Vagina (tissue), 2 donors: Measurements from ENCODE around the gene MADD. TPM values are rescaled to one million over a fixed set of nuclear protein-coding genes. Genes with fewer than 3 reads are reported as not detected.

Experiments
- DNase-seq, 2 donors: peaks; one replicate each; pipeline ENCODE4 v3.0.0-alpha.2; 2017; ENCODE audit errors: extremely low spot score in 2 of 2
- H3K27ac ChIP-seq: fragments of 200-600 bp; sonication (generic); one replicate; pipeline ENCODE4 v1.5.1; 2019
- H3K27me3 ChIP-seq: fragments of 200-600 bp; sonication (generic); one replicate; pipeline ENCODE4 v1.5.1; 2019
- H3K36me3 ChIP-seq, 2 donors: fragments of 200-600 bp; sonication (generic); one replicate each; pipeline ENCODE4 v1.5.1; 2017 to 2019
- H3K4me1 ChIP-seq: fragments of 200-600 bp; sonication (generic); one replicate; pipeline ENCODE4 v1.5.1; 2019
- H3K4me3 ChIP-seq, 2 donors: fragments of 200-600 bp; sonication (generic); 1 replicate in 1 of 2; 2 replicates in 1 of 2; pipeline ENCODE4 v1.5.1; 2016 to 2019
- H3K9me3 ChIP-seq: fragments of 200-600 bp; sonication (generic); one replicate; pipeline ENCODE4 v1.5.1; 2019
- CTCF ChIP-seq, 3 experiments: fragments of 450-650 bp in 2 of 3; fragments of 200-600 bp in 1 of 3; sonication (generic) in 1 of 3; IDR thresholded peaks; one replicate each; pipeline ENCODE4 v1.5.1; 2017 to 2019; ENCODE audit warnings: antibody characterized with exemption in 3 of 3, mild to moderate bottlenecking in 2 of 3, moderate library complexity in 2 of 3
- POLR2A ChIP-seq, 2 donors: fragments of 450-650 bp; IDR thresholded peaks; one replicate each; pipeline ENCODE4 v1.6.1; 2017; ENCODE audit warnings: antibody characterized with exemption in 2 of 2, mild to moderate bottlenecking in 2 of 2, moderate library complexity in 2 of 2
- POLR2AphosphoS5 ChIP-seq, 2 donors: sonication (generic); formaldehyde crosslinking; IDR thresholded peaks; one replicate each; pipeline ENCODE4 v1.9.0; 2017; ENCODE audit warnings: antibody characterized with exemption in 2 of 2, mild to moderate bottlenecking in 2 of 2, low read depth in 1 of 2; ENCODE audit not compliant: insufficient read depth in 1 of 2
- intact Hi-C: fragments of 100-400 bp; cut with DNase I; formaldehyde crosslinking; loops from one replicate; pipeline ENCODE4 v1.15.1; 2023
- total RNA-seq: library from RNA; depleted of rRNA; stranded (reverse); fragments of >200 nt; gene quantifications from one replicate; pipeline ENCODE4 v1.2.3, GENCODE V29; 2016

Gene MADD
- total RNA-seq, 1 donor from 2014 or later = 56.5 TPM

GRCh38 chr11:47352556-47352955, 82.6 kb downstream of the MADD start, which contains the start of gene MYBPC3:
TSS of gene MYBPC3 (minus strand) at chr11:47352702. CDS start at chr11:47352647, 55 bp downstream.
- Histone ChIP-seq H3K4me3 (no peak within 1 kb of the TSS), H3K9me3 (no peaks in the 10 kb centered on the region), H3K27me3 (no peaks in the 10 kb centered on the region), H3K27ac (no peak within 1 kb of the TSS), H3K36me3 (no peaks in the 10 kb centered on the region), H3K4me1 (peaks cover 13% of the 10 kb centered on the region)
- no peak for DNase-seq
- intact Hi-C loops = loop anchor here (5.0 to 10.0 kb wide), 3 partner anchors 68 to 458 kb away; partner anchors contain the start of gene ARFGAP2
- no peak for TF ChIP-seq POLR2A (IDR thresholded peaks at IDR 0.05)
- no peak for TF ChIP-seq CTCF (IDR thresholded peaks at IDR 0.05)

- TF ChIP-seq POLR2AphosphoS5 (IDR thresholded peaks at IDR 0.05; ENCODE audit: insufficient read depth in 1 of 2, low read depth in 1 of 2) (no peak), CTCF (IDR thresholded peaks at IDR 0.05) (no peak), POLR2A (IDR thresholded peaks at IDR 0.05) (no peak)
- intact Hi-C loops = loop anchor here (5.0 to 10.0 kb wide), 3 partner anchors 69 to 459 kb away; partner anchors contain the start of gene ARFGAP2
- H3K4me3 ChIP-seq = no peak overlapping the region
Observed at GRCh38 chr11:47353978-47354774, 84.2 kb downstream of the MADD start.

GRCh38 chr11:47354913-47355282, 85.0 kb downstream of the MADD start:
- peak overlapping the region; percentile 64 for H3K27ac ChIP-seq
- H3K36me3 ChIP-seq = no peaks in the 10 kb centered on the region
- no peaks in the 10 kb centered on the region for H3K27me3 ChIP-seq
- H3K9me3 ChIP-seq = no peaks in the 10 kb centered on the region
- no peak for DNase-seq
- peaks cover 13% of the 10 kb centered on the region for H3K4me1 ChIP-seq
- intact Hi-C loops = loop anchor here (5.0 to 10.0 kb wide), 3 partner anchors 70 to 460 kb away; partner anchors contain the start of gene ARFGAP2
- TF ChIP-seq CTCF (IDR thresholded peaks at IDR 0.05) (no peak), POLR2AphosphoS5 (IDR thresholded peaks at IDR 0.05; ENCODE audit: insufficient read depth in 1 of 2, low read depth in 1 of 2) (no peak), POLR2A (IDR thresholded peaks at IDR 0.05) (no peak)
- H3K4me3 ChIP-seq = peak overlapping the region; percentile 48 to 50

More at GRCh38 chr11:47353978-47354774, 84.2 kb downstream of the MADD start:
- H3K27ac ChIP-seq = no peak overlapping the region
- no peaks in the 10 kb centered on the region for H3K9me3 ChIP-seq
- no peaks in the 10 kb centered on the region for H3K36me3 ChIP-seq
- H3K27me3 ChIP-seq = no peaks in the 10 kb centered on the region
- peaks cover 13% of the 10 kb centered on the region for H3K4me1 ChIP-seq
- no peak for DNase-seq

GRCh38 chr11:47355283-47356128, 85.6 kb downstream of the MADD start:
- peak; percentile 80 to 91 (median 86) for TF ChIP-seq CTCF (IDR thresholded peaks at IDR 0.05)
- no peak for TF ChIP-seq POLR2A (IDR thresholded peaks at IDR 0.05)
- peak; percentile 40 to 67 for TF ChIP-seq POLR2AphosphoS5 (IDR thresholded peaks at IDR 0.05; ENCODE audit: insufficient read depth in 1 of 2, low read depth in 1 of 2)

More at GRCh38 chr11:47355283-47356128, 85.6 kb downstream of the MADD start:
- intact Hi-C loops = loop anchor here (10.0 kb wide), 2 partner anchors 71 to 461 kb away; no protein-coding TSS in a partner anchor
- DNase-seq = no peak
- peak overlapping the region; percentile 48 to 50 for H3K4me3 ChIP-seq
- H3K27me3 ChIP-seq = no peaks in the 10 kb centered on the region
- H3K4me1 ChIP-seq = peaks cover 13% of the 10 kb centered on the region
- H3K27ac ChIP-seq = peak overlapping the region; percentile 64
- H3K36me3 ChIP-seq = no peaks in the 10 kb centered on the region
- no peaks in the 10 kb centered on the region for H3K9me3 ChIP-seq
